ENCODE measurements around the gene POLR2C. TPM values are rescaled to one million over a fixed set of nuclear protein-coding genes. Genes with fewer than 3 reads are reported as not detected.

POLR2C gene
- total RNA-seq, 1 experiment from 2014 or later = 69.4 TPM

- no peaks in the 10 kb centered on the region for H3K9me3 Mint-ChIP-seq (ENCODE audit: low read depth, unreplicated experiment)
- H3K27me3 Mint-ChIP-seq (ENCODE audit: unreplicated experiment) = no peaks in the 10 kb centered on the region
- H3K36me3 Mint-ChIP-seq (ENCODE audit: insufficient read depth, unreplicated experiment) = peaks cover 31% of the 10 kb centered on the region
- peaks cover 9% of the 10 kb centered on the region for H3K4me1 Mint-ChIP-seq (ENCODE audit: low read depth, unreplicated experiment)
- DNase-seq = no peak
- H3K27ac Mint-ChIP-seq (ENCODE audit: unreplicated experiment) = no peak overlapping the region
- CTCF ChIA-PET = interaction anchor here (1.1 kb wide), 1 partner anchor 126 kb away, joined by 3 read pairs; no protein-coding TSS in a partner anchor
- no peak for TF ChIP-seq CTCF (IDR thresholded peaks at IDR 0.05; ENCODE audit: unreplicated experiment)
- intact Hi-C loops (cut with micrococcal nuclease; ENCODE audit: unreplicated experiment) = no loop called here
- BruUV-seq (replicated peaks) = no TSS peak
- no peak overlapping the region for H3K4me3 Mint-ChIP-seq (ENCODE audit: low read depth, unreplicated experiment)
Measured at GRCh38 chr16:57426356-57426755, 36.1 kb upstream of the POLR2C start.

GRCh38 chr16:57427307-57427706, 35.2 kb upstream of the POLR2C start:
- CTCF ChIA-PET = interaction anchor here (0.6 to 1.1 kb wide), 2 partner anchors 40 to 127 kb away, joined by 3 read pairs; no protein-coding TSS in a partner anchor
- Mint-ChIP-seq H3K4me1 (ENCODE audit: low read depth, unreplicated experiment) (peaks cover 5% of the 10 kb centered on the region), H3K4me3 (ENCODE audit: low read depth, unreplicated experiment) (no peak overlapping the region), H3K9me3 (ENCODE audit: low read depth, unreplicated experiment) (no peaks in the 10 kb centered on the region), H3K36me3 (ENCODE audit: insufficient read depth, unreplicated experiment) (peaks cover 31% of the 10 kb centered on the region), H3K27me3 (ENCODE audit: unreplicated experiment) (no peaks in the 10 kb centered on the region), H3K27ac (ENCODE audit: unreplicated experiment) (no peak overlapping the region)
- no peak for TF ChIP-seq CTCF (IDR thresholded peaks at IDR 0.05; ENCODE audit: unreplicated experiment)
- intact Hi-C loops (cut with micrococcal nuclease; ENCODE audit: unreplicated experiment) = no loop called here
- BruUV-seq (replicated peaks) = no TSS peak
- no peak for DNase-seq

- BruUV-seq (replicated peaks) = no TSS peak
- intact Hi-C loops (cut with micrococcal nuclease; ENCODE audit: unreplicated experiment) = no loop called here
- H3K27ac Mint-ChIP-seq (ENCODE audit: unreplicated experiment) = no peak overlapping the region
Measured at GRCh38 chr16:57427824-57428223, 34.7 kb upstream of the POLR2C start.

GRCh38 chr16:57430955-57431354, 31.5 kb upstream of the POLR2C start:
- Mint-ChIP-seq H3K4me3 (ENCODE audit: low read depth, unreplicated experiment) (no peak overlapping the region), H3K4me1 (ENCODE audit: low read depth, unreplicated experiment) (no peaks in the 10 kb centered on the region), H3K27me3 (ENCODE audit: unreplicated experiment) (no peaks in the 10 kb centered on the region), H3K27ac (ENCODE audit: unreplicated experiment) (no peak overlapping the region), H3K36me3 (ENCODE audit: insufficient read depth, unreplicated experiment) (peaks cover 49% of the 10 kb centered on the region), H3K9me3 (ENCODE audit: low read depth, unreplicated experiment) (no peaks in the 10 kb centered on the region)
- intact Hi-C loops (cut with micrococcal nuclease; ENCODE audit: unreplicated experiment) = no loop called here
- DNase-seq = no peak
- CTCF ChIA-PET = no interaction called here
- TF ChIP-seq CTCF (IDR thresholded peaks at IDR 0.05; ENCODE audit: unreplicated experiment) = no peak
- BruUV-seq (replicated peaks) = no TSS peak

More at GRCh38 chr16:57427824-57428223, 34.7 kb upstream of the POLR2C start:
- Mint-ChIP-seq H3K27me3 (ENCODE audit: unreplicated experiment) (no peaks in the 10 kb centered on the region), H3K36me3 (ENCODE audit: insufficient read depth, unreplicated experiment) (peaks cover 31% of the 10 kb centered on the region), H3K4me3 (ENCODE audit: low read depth, unreplicated experiment) (no peak overlapping the region), H3K4me1 (ENCODE audit: low read depth, unreplicated experiment) (no peaks in the 10 kb centered on the region), H3K9me3 (ENCODE audit: low read depth, unreplicated experiment) (no peaks in the 10 kb centered on the region)
- DNase-seq = no peak
- CTCF ChIA-PET = no interaction called here
- no peak for TF ChIP-seq CTCF (IDR thresholded peaks at IDR 0.05; ENCODE audit: unreplicated experiment)
